NCI-H526 treated with DMSO at 0.1 percent for 48 hours (cell line): ENCODE results near the gene CHPF2.

Experiments used
- DNase-seq: peaks from one replicate; lab custom pipeline; 2025; lab: John Stamatoyannopoulos, UW

CHPF2 gene

DNA sequence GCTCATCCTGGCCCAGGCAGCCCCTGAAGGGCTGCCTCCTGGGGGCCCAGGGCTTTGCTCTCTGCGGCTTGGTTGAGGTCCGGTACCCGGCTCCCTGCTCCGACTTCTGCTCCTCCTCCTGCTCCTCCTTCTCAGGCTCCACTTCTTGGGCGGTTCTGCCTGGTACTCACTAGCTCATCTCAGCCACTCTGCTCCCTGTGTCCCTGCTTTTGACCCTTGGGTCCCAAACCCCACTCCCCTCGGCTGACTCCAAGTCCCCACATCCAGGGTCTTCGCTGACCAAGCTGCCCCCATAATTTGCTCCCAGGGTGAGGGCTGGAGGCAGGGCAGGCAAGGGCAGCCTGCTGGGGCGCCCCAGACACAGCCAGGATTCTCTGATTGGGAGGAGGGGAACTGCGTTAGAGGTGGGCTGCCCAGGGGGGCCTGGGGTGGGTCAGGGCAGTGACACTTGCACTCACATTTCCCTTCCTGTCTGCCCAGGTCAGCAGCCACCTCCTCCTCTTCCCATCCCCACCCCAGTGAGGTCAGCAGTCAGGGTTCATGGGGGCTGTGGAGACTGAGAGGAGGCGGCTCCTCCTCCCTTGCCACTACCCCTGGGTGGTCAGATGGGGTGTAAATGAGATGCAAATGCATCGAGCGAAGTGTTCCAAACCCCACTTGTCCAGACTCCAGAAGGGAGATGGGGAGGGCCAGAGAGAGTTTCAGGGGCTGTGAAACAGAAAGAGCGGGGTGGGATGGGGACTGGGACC lies 14.0 kb downstream of the CHPF2 start:
- no peak for DNase-seq

DNA sequence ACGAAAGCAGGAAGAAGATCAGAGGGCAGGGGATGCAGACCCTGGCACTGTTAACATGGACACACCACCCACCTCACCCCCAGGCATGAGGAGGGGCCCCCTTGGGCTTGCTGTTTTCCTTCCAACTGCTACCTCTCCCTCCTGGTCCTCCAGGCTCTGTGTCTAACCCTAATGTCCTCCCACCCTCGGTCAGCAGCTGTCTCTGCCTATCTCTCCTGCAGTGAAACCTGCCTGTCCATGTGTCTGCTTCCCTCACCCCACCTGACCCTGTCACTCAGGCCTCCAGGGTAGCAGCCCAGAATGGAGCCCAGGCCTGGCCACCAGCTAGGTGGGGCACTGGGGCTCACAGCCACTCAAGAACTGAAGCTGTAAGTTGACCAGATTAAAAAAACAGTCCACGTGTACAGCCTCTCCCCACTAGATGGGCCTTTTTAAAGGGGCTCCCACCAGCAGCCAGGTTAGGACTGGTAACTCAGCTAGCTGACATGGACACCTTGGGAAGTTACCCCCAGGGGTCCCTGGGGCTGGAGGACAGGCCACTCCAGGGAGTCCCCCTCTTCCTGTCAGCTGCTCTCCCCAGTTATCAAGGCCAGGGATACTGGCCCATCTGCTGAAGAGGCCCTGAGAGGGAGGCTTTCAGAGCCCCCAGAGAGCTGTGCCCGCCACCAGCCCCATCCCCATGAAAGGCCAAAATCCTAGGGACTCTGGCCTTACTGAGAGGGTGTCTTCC lies 14.7 kb downstream of the CHPF2 start:
- DNase-seq = no peak

DNA sequence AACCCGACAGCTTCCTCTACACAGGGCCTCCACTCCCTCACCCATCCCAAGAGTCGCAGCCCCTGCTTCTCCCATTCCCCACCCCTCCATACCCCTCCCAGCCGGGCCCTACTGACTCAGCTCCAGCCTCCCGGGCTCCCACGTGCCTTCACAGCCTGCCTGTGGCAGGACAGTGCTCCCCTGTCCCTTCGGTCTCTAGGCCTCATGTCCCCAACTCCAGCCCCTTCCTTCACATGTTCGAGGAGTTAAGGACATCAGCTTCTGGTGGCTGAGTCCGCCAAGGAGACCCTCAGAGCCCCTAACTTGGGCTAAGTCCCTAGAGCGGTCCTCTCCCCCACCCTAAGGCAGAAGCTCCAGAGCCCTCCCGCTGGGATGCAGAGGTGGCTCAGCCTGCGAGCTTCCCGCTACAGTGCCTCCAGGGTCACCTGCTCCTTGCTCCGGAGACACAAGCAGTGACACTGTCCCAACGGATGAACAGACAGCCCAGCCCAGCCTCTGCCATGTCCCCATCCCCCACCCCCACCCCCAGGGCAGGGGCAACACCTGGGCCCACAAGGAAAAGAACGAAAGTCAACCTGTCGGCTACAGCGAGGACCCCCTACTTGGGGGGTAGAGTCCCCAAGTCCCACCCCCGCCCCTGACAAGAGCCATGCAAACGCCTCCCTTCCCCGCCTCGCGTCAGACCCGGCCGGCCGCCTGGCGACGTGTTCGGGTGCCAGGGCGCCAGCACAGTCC lies 15.5 kb downstream of the CHPF2 start:
- DNase-seq = no peak

DNA sequence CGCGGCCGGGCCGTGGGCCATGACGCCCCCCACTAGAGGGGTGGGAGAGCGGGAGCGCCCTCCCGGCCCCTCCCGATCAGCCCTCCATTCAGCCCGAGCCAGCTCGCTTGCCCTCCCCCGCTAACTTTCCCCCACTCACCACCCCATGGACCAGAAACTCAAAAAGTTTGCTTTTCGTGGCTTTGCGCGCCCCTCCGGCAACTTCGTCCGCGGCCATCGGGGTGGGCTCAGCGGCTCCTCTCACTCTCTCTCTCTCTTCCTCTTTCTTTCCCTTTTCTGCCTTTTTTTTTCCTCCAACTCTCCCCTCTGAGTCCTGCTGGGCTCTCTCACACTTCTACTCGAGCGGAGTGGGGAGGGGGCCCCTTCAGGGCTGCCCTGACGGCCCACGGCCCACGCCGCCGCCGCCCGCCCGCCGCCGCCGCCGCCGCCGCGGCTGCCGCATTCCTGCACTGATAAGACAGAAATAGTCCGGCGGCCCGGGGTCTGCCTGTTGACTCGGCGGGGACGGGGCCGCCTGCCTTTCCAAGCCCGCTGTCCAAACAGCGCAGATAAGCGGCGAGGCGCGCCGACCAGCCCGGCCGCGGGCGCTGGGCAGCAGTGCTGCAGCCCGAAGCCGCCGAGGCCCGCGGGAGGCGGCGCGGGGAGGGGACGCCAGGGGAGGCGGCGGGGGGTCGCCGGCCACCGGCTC lies 16.2 kb downstream of the CHPF2 start, which contains the start of gene SMARCD3:
TSS of gene SMARCD3 (minus strand) at position 349 of the 688 bp plus-strand sequence. CDS start at position 217, 132 bp downstream.
- peak; percentile 44 for DNase-seq

DNA sequence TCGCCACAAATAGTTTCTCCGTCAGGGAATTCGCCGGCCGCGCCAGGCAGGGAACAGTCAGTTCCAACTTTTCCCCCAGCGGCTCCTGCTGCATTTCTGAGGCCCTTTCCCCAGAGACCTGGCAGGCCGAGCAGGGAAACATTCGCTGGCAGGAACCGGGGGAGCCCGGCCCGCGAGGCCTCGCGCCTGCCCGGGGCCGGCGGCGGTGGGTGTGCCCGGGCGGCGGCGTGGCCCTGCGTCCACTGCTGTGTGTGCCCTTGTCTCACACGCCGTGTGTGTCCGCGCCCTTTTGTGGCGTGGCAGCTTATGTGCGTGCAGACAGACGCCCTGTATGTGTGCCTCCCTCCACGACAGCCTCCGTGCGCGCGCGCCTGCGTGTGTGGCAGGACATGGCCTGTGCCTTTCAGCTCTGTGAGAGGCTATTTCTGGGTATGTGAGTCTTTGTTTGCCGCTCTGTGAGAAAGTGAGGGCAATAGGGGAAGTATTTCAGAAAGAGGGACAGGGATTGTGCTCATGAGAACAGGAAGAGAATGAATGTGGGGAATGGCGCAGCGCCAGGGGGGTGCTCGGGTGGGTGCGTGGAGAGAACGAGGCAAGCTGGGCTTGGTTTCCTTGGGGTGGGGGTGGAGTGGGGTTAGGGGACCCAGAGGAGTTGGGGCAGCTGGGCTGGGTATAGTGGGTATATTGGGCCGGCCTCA lies 16.9 kb downstream of the CHPF2 start:
- peak; percentile 44 for DNase-seq

DNA sequence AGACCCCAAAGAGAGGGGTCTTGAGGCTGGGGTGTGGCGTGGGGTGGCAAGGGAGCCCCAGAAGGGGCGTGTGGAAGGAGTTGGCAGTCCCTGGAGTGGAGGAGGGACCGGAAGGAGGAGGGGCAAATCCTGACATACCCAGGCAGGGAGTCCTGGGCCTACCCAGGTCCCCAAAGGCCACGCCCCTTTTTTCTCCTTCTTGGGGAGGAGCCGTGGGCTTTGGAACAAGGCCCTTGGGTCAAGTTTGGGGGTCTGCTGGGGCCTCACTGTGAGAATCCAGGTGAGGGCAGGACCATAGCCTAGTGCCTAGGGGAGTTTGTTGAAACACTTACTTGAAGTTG lies 17.4 kb downstream of the CHPF2 start:
- peak; percentile 11 for DNase-seq

DNA sequence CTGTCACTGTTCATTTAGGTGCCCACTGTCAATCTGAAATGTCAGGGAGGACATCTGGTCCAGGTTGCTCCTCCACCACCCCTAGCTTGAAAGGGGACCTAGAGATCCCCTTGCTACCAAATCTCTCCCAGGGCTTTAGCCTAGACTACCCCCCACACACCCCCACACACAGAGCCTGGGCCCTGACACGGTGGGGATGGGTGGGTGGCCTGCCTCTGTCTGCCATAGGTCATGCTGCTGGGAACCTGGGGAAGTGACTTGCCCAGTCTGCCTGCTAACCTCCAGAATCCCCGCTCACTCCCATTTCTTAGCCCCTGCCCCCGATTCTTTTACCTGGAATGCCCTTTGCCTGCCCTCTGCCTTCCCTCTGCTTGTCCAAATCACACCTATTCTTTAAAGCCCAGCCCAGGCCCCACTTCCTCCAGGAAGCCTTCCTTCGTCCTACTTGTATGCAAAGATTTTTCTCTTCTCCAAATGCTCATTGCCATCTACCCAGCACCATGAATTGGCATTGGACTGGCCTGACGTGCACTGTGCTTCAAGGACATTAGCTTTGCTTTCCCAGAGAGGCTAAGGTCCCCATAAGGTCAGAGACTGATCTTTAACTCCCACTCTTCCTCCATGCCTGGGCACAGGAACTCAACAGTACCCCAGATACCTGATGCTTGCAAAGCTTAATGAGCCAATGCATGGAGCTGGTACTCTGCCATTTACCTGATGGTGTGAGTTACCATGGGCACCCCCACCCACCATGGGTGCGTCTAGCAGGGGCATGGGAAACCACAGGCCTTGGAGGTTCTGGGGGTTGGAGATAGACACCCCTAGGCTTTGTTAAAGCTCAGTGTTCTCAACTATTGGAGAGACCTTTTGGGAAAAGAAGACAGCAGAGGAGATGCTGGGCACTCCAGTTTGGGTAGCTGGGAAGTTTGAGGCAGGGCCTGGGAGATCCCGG lies 18.2 kb downstream of the CHPF2 start:
- DNase-seq = no peak

DNA sequence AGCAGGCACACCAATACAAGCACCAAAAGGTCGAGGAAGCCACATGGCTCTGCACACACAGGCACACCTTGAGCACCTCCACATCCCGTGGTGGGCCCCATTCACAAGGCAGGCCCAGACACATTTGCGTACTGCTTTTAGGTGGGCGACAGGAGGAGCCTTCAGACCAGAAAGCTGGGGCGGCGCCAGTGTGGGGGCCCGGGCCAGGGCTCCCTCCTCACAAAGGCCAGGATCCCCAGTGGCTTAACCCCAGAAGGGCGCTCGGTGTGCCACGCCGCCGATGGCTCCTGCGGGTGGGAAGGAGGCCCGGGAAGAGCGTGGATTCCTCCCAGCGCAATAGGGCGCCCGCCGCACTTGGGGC lies 19.0 kb downstream of the CHPF2 start:
- DNase-seq = no peak

DNA sequence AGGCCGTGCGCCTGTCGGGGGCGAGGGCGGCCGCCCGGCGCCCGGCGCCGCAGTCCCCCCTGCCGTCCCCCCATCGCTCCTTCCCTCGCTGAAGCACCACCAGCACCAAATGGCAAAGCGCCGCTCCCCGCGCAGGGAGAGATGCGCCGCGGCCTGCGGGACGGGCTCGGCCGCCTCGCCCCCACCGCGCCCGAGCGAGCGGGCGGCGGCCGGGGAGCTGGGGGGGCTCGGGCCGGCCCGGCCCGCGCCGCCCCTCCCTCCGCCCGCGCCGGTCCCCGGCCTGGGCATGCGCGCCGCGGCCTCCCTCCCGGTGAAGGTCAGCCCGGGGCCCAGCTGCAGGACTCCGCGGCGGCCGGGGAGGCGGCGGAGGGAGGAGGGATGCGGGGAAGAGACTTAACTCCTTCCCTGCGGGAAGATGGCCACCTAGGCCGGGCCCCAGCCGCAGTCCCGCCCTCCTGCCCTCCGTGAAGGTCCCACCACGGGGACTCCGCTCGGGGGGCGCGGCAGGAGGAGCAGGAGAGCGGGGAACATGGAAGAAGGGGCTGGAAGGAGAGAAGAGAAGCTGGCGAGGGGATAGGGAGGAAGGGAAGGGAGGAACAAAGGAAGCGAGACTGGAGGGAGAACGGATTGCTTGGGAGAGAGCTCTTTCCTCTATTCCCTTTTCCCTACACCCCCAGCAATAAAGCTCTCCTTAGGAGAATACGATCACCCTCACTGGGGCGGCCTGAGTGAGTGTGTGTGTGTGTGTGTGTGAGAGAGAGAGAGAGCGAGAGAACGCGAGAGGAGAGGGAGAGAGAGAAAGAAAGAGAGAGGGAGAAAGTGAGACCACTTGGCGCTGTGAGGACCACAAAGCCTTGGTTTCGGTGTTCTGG lies 19.6 kb downstream of the CHPF2 start:
- DNase-seq = peak; percentile 60

DNA sequence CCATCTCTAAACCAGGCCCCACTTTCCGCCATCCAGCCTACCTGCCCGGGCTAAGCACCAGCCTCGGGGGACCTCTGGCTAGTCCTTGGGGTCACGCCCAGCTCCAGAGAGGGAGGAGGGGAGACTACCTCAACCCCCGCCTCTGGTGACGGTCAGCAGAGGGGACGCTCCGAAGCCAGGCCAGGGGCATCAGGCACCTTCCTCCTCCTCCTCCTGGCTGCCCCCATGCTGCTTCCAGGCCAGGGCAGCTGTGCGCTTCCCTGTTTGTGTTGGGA lies 20.2 kb downstream of the CHPF2 start:
- DNase-seq = no peak

DNA sequence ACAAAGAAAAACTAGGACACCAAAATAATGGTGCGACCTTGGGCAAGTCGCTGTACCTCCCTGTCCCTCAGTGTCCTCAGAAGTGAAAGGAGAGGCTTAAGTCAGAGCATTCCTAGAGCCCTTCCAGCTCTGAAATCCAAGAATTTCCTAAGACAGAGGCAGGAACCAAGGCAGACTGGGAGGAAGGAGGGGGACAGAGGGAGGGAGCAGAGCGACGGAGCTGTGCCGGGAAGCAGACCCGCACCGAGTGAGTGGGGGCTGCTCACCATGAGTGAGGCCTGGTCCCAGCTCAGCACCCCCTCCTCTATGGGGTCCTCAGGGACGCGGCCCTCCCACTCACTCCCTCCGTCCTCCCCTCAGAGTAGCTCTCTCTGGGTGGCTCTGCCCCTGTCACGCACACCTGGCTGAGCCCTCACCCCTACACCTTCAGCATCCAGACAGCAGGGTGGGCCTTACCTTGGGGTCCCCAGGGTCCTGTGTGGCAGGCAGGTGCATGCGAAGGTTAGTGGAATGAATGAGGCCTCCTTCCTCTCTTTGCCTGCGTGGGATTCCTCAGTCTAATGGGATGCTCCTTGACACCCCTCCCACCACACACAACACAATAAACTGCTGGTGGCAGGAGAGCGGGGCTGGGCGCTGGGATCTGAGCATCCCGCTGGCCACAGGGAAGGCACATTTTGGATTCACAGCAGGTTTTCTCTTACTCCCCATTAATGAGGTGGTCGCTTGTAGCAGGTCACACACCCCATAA lies 20.9 kb downstream of the CHPF2 start:
- DNase-seq = no peak

DNA sequence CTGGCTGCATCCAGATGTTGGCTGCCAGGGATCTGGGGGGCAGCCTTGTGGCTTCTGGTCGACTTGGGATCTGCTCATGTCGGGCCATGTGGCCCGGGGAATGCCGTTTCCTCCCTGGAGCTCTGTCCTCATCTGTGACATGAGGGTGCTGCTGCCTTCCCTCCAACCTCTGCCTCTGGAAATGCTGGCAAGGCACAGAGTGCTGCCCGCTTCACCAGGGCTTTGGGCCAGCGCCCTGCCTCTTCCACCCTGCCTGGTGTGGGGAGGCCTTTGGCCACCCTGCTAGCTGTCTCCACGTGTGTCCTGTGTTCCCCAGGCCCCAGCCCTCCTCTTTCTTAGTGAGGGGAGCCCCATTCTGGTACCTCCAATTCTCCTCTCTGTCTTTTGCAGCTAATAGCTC lies 22.0 kb downstream of the CHPF2 start:
- no peak for DNase-seq

DNA sequence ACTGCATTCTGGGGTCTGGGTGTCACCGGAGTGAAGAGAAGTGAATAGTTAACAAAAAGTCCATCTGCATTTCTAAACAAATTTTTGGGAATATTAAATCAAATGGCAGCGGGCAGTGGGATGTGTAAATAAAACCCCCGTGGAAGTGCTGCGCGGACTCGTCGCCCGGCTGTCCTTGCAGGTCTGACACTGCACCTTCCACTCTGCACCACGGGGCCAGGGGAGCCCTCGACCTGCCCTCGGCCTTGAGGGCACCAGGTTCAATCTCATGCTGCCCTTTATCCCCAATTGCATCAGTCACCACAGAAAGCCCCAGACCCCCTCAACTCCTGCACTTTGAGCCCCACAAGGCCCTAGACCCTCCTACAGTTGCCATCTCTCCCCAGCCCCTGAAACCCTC lies 22.6 kb downstream of the CHPF2 start:
- DNase-seq = no peak

DNA sequence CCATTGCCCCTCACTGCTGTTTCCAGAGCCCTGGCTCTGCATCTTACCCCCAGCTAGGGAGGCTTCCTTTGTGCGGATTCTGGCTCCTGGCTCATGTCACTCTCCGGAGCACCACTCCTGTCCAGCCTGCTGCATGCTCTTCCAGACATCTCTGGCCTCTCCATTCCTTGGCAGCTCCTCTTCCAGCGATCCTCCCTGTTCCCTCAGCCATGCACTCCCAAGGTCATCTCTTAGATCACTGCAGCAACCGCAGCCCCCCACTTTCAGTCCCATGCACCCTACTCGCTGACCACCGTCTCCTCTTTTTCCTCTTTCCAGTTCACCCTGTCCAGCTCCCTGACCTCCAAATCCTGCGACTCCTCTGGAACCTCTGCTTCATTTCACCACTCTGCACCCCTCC lies 23.1 kb downstream of the CHPF2 start:
- DNase-seq = no peak

DNA sequence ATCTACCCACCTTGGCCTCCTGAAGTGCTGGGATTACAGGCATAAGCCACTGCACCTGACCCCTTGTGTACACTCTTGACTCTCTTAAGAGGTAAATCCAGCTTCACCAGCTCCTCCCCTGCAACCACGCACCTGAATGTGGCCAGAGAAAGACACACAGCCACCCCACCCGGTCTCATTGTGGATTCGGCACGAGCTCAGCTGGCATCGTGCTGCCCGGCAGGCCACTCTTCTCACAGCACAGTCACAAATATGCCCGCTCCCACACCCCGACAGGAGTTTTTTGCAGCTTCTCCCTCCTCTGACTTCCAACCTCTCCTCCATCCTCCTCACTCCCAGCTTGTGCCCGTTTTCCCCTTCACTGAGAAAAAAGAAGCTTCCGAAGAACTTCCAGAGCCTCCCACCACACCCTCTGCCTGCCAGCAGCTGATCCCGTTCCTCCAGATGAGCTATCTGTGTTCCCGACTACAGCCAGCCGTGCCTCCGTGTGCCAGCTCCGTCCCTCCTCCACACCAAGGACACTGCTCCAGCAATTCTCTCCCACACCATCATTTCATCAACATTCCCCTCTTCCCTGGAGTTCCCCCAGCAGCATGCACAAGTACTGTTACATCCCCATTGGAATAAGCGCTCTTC lies 24.2 kb downstream of the CHPF2 start:
- no peak for DNase-seq

DNA sequence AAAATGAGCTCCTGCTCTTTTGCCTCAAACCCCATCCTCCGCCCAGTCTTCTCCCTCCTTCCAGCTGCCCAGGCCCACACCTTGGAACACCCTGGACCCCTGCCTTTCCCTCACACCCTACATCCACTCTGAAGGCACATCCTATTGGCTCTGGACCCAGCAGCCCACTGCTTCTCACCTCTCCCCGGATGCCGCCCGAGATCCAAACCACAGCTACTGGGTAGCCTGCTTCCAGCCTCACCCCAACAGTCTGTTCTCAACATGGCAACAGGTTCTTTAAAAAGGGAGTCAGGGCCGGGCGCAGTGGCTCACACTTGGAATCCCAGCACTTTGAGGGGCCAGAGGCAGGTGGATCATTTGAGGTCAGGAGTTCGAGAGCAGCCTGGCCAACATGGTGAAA lies 25.7 kb downstream of the CHPF2 start:
- DNase-seq = no peak

DNA sequence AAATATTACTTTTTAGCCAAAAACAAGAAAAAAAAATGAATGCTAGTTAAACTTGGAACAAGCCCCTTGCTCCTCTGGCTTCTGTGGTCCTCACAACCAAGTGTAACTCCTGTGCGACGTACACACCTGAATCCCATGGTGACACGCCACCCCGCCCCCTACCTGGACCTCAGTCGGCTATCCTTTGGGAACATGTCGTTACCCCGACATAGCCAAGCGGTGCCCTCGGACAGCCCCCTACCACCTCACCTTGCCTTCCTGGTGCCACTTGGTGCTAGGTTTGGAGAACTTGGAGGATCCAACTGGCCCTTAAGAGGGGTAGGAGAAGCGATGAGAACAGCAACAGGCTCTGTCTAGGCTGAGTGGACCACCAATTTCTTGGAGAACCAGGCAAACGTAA lies 28.2 kb downstream of the CHPF2 start:
- DNase-seq = no peak

DNA sequence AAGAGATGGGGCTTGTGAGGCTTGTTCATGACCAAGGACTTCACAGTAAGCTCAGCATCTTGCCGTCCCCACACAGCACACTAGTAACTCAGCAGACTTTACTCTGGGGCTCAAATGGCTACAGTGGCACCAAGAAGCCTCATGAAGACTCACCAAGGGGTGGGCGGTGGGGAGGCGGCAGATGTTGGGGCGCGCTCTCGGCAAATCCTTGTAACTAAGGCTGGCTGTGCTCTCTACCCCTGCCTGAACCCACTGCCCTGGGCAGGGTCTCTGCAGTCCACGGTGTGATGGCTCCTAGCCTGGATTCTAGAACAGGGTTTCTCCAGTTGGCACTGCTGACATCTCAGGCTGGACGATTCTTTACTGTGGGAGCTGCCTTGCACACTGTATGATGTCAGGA lies 28.6 kb downstream of the CHPF2 start:
- no peak for DNase-seq

DNA sequence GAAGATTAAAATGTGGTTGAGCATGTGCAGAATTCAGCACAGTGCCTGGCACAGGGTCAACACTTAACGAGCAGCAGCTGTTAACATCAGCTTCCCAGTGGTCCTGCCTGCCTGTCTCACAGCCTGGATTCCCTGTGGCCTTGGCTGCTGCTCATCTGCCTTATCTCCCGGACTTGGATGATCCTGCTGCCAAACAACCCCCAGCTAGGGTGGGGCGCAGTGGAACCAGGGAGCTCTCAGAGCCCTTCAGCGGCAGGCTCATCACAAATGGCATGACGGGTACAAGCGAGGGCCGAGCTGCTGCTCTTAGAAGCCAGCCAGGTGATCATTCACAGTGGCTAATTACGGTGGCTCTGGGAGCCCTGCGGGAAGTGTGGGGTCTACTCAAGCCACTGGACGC lies 29.2 kb downstream of the CHPF2 start:
- DNase-seq = no peak
